Measurements from ENCODE around the gene APOL6. TPM values are rescaled to one million over a fixed set of nuclear protein-coding genes. Genes with fewer than 3 reads are reported as not detected.

Gene APOL6
- total and polyA plus RNA-seq, 8 donors: 3.9 to 21.5 (median 8.7) TPM

DNA sequence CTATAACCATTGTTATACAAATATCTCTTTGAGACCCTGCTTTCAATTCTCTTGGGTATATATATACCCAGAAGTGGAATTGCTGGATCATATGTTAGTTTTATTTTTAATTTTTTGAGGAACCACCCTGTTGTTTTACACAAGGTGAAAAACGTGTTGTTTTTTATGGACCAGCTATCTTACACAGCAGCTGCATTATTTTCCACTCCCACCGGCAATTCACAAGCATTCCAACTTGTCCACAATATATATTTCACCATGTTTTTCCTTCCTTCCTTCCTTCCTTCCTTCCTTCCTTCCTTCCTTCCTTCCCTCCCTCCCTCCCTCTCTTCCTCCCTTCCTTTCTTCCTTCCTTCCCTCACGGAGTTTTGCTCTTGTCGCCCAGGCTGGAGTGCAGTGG lies 63.1 kb downstream of the APOL6 start:
- WGBS, 5 donors: 87 to 88% (median 87%) methylated on average over 4 of the region's 4 CpGs
- DNase-seq: no peak
- TF ChIP-seq, protein P1, sequence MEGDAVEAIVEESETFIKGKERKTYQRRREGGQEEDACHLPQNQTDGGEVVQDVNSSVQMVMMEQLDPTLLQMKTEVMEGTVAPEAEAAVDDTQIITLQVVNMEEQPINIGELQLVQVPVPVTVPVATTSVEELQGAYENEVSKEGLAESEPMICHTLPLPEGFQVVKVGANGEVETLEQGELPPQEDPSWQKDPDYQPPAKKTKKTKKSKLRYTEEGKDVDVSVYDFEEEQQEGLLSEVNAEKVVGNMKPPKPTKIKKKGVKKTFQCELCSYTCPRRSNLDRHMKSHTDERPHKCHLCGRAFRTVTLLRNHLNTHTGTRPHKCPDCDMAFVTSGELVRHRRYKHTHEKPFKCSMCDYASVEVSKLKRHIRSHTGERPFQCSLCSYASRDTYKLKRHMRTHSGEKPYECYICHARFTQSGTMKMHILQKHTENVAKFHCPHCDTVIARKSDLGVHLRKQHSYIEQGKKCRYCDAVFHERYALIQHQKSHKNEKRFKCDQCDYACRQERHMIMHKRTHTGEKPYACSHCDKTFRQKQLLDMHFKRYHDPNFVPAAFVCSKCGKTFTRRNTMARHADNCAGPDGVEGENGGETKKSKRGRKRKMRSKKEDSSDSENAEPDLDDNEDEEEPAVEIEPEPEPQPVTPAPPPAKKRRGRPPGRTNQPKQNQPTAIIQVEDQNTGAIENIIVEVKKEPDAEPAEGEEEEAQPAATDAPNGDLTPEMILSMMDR (IDR thresholded peaks at IDR 0.05): no peak
- TF ChIP-seq EP300 (IDR thresholded peaks at IDR 0.05) (no peak), POLR2AphosphoS5 (IDR thresholded peaks at IDR 0.05) (no peak), POLR2A (IDR thresholded peaks at IDR 0.05) (no peak)

DNA sequence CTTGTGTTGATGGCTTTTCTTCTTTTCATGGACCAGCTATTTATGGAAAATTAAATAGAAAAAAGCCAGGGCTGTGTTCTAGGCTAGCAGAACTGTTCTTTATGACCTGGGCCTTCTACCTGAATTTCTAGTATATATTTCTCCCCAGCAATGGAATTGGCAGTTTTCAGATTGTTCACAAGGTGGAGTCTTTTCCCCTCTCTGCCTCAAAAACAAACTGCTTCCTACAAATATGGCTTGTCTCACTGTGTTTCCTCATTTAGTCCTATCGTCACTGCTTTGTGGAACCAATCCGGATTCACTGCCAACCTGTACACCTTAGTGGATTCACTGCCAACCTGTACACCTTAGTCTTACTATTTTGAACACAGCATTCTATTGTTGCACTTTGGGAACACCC lies 64.4 kb downstream of the APOL6 start:
- no peaks in the 10 kb centered on the region for H3K27me3 ChIP-seq
- no peaks in the 10 kb centered on the region for H3K36me3 ChIP-seq
- H3K4me3 ChIP-seq: no peak overlapping the region
- WGBS, 5 donors: 87 to 93% (median 90%) methylated on average over 2 of the region's 2 CpGs
- H3K4me1 ChIP-seq: peaks cover 0 to 11% (median 0%) of the 10 kb centered on the region in 4 donors
- intact Hi-C loops (cut with DNase I; ENCODE audit: low total_unique reads): no loop called here
- H3K9me3 ChIP-seq: peaks cover 0 to 14% (median 6%) of the 10 kb centered on the region in 4 donors
- no peak for DNase-seq
- TF ChIP-seq EP300 (IDR thresholded peaks at IDR 0.05) (no peak), POLR2AphosphoS5 (IDR thresholded peaks at IDR 0.05) (no peak), POLR2A (IDR thresholded peaks at IDR 0.05) (no peak)
- TF ChIP-seq, protein P1 (IDR thresholded peaks at IDR 0.05): no peak
- no peak overlapping the region for H3K27ac ChIP-seq

More for the DNA sequence above, 63.1 kb downstream of the APOL6 start:
- H3K9me3 ChIP-seq: peaks cover 0 to 14% (median 6%) of the 10 kb centered on the region in 4 donors
- no peaks in the 10 kb centered on the region for H3K27me3 ChIP-seq
- H3K4me1 ChIP-seq: peaks cover 0 to 11% (median 0%) of the 10 kb centered on the region in 4 donors
- no peaks in the 10 kb centered on the region for H3K36me3 ChIP-seq
- H3K4me3 ChIP-seq: no peak overlapping the region
- no peak overlapping the region for H3K27ac ChIP-seq
- intact Hi-C loops (cut with DNase I; ENCODE audit: low total_unique reads): no loop called here

DNA sequence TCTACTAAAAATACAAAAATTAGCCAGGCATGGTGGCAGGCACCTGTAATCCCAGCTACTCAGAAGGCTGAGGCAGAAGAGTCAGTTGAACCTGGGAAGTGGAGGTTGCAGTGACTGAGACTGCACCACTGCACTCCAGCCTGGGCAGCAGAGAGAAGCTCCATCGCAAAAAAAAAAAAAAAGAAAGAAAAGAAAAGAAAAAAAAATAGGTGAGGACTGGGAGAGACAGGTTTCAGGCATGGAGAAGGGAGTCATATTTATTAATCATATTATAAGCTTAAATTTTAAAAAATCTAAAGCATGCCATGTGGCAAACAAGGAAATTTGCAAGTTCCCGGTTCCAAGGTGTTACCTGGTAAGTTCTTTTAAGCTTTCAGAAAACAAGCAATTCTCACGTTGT lies 69.3 kb downstream of the APOL6 start, which contains the start of gene APOL5:
TSS of gene APOL5 (plus strand) at position 301 of the 400 bp plus-strand sequence. CDS start at position 301, 0 bp downstream.
- DNase-seq: no peak
- Histone ChIP-seq H3K9me3 (peaks cover 0 to 11% (median 4%) of the 10 kb centered on the region in 4 donors), H3K36me3 (no peaks in the 10 kb centered on the region), H3K4me1 (no peaks in the 10 kb centered on the region), H3K27ac (no peak within 1 kb of the TSS), H3K27me3 (no peaks in the 10 kb centered on the region), H3K4me3 (no peak within 1 kb of the TSS)
- TF ChIP-seq, protein P1 (IDR thresholded peaks at IDR 0.05): no peak
- no peak for TF ChIP-seq POLR2A (IDR thresholded peaks at IDR 0.05)
- TF ChIP-seq EP300 (IDR thresholded peaks at IDR 0.05): no peak
- TF ChIP-seq POLR2AphosphoS5 (IDR thresholded peaks at IDR 0.05): no peak
- WGBS, 5 donors: 72 to 86% (median 85%) methylated on average over 3 of the region's 3 CpGs
- intact Hi-C loops (cut with DNase I; ENCODE audit: low total_unique reads): no loop called here

Other genes starting within 250 kb of the APOL6 start
- 10 to 100 TPM; 17.5 to 74.5 (median 25.2) TPM for gene MCM5, start 248.3 kb upstream of the APOL6 start, total RNA-seq
- gene MCM5, start 248.3 kb upstream of the APOL6 start, polyA plus RNA-seq: 10 to 100 TPM; 13.0 to 19.9 (median 16.8) TPM
- gene RASD2, start 107.6 kb upstream of the APOL6 start, total RNA-seq: 1 to 10 TPM in 1 of 5 donors, under 1 TPM in 4; 0.43 to 3.6 (median 0.58) TPM
- 1 to 10 TPM in 1 of 3 donors, under 1 TPM in 2; 0.68 to 2.9 (median 0.76) TPM for gene RASD2, start 107.6 kb upstream of the APOL6 start, polyA plus RNA-seq
- gene MB, start 31.1 kb upstream of the APOL6 start, total RNA-seq: 1 to 10 TPM in 1 of 5 donors, under 1 TPM in 1, not detected in 3; 0.87 to 1.3 TPM
- 10 to 100 TPM in 1 of 3 donors, 1 to 10 TPM in 2; 2.2 to 29.5 (median 6.9) TPM for gene MB, start 31.1 kb upstream of the APOL6 start, polyA plus RNA-seq
- not detected for gene APOL5, start 69.4 kb downstream of the APOL6 start, total RNA-seq
- gene APOL5, start 69.4 kb downstream of the APOL6 start, polyA plus RNA-seq: not detected